SH-SY5Y (cell line): ENCODE measurements around the gene SLC6A20.

ENCODE experiments used
- GATA2 ChIP-seq: IDR thresholded peaks from 2 replicates; pipeline ENCODE4 v1.6.1; 2011; ENCODE audit warnings: mild to moderate bottlenecking, low read depth, low read length
- GATA3 ChIP-seq: IDR thresholded peaks from 2 replicates; pipeline ENCODE4 v1.6.1; 2011; ENCODE audit warnings: low read depth, mild to moderate bottlenecking, low read length, moderate library complexity

GRCh38 chr3:45754461-45754860, 41.9 kb downstream of the SLC6A20 start:
- TF ChIP-seq GATA3 (no peak), GATA2 (no peak)
